Fibroblast of skin of scalp (primary cell): ENCODE data around the gene OSM.
A peak's percentile ranks its signal among the peaks of the same experiment; 100 is the strongest.

ENCODE experiments used
- DNase-seq: peaks from one replicate; pipeline ENCODE4 v3.0.0-alpha.2; 2013

The OSM gene

DNA sequence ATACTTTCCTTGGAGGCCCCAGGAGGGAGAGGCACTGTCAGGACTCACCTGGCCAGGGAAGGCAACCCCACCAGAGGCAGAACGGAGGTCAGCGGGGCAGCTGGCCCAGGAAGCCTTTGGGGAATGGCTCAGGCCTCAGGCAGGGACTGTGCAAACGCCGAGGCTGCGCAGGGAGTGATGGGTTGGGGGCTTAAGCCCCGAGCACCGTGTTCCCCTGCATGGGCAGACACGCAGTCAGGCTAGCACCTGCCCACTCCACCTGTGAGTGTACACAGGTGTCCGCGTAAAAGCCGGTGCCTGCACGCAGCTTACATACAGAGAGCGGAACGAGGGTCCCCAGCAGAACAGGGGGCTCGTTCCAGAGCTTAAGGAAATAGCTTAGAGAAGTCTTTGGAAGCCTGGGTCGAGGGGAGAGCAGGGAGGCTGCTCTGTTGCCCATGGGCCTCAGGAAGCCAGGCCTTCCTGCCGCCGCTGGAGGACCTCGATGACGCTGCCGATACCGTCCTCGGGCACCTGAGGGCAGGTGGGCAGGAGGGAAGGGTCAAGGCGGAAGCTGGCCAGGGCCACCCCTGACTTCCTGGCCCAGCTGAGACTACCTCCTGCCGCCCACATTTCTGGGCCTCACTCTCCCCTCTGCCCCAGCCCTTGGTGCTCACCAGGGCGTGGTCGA is 18.7 kb upstream of the OSM start:
- DNase-seq, result no peak

DNA sequence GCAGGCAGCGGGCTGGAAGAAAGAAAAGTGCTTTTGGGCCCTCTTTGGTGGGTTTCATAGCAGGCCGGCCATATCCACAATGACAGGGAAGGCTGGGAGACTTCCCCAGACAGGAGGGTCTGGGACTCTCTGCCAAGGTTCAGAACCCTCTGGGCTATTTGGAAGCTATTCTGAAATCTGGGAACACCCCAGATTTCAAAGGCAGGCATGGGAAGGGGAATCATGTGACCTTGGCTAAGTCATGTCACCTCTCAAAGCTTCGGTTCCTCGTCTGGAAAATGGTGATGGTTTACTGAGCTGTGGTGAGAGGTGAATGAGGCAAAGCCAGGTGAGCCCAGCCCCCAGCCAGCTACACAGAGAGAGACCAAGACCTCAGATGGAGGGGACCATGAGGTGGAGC is 18.0 kb upstream of the OSM start:
- DNase-seq, result no peak

DNA sequence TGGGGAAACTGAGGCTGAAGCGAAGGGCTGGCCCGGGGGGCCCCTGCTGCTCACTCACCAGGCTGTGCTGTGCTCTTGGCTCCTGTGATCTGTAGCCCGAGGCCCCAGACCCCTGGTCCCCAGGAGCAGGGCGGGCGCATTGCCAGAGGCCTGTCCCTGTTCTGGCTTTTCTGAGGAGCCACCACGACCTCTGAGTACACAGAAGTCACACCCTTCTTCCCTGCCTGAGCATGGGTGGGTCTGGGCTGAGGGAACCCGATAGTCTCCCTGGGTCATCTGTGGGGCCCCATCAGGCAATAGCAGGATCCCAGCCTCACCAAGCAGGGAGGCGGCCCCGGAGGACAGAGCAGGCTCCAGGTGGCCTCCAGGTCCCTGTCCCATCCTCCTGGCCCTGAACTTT is 17.5 kb upstream of the OSM start:
- no peak for DNase-seq

DNA sequence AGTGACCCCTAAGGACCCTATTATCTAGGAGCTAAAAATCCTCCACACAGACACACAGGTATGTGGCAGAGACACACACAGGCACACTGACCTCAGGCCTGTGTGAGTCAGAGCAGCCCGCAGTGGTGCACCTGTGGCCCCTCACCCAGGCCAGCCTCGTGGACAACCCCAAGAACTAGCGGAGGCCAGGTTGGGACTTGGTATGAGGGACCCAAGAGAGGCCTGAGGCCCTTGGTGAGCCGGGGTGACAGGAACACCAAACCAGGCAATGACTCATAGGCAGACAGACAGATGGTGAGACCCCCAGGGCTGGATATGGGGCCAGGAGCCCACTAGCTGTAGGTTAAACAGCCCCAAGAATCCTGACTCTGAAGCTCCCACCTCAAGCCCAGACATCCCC is 16.7 kb upstream of the OSM start:
- DNase-seq, result no peak

DNA sequence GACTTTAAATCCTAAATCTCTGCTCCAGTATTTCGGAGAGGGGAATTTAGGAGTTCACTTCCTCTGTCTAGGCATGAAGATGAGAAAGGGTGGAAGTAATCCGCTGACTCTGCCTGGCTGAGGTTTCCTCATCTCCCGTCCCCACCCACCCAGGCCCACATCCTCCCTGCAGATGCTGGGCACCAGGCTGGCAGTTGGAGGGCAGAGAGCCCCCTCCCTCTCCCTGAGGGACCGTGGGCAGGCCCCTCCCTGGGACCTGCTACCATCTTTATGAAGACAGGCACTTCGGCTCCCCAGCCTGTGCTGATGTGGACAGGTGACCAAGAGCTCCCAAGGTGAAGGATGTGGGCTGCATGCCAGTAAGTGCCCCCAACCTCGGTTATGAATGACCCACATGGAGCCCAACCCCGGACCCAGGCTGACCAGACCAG is 16.0 kb upstream of the OSM start:
- DNase-seq, result no peak

DNA sequence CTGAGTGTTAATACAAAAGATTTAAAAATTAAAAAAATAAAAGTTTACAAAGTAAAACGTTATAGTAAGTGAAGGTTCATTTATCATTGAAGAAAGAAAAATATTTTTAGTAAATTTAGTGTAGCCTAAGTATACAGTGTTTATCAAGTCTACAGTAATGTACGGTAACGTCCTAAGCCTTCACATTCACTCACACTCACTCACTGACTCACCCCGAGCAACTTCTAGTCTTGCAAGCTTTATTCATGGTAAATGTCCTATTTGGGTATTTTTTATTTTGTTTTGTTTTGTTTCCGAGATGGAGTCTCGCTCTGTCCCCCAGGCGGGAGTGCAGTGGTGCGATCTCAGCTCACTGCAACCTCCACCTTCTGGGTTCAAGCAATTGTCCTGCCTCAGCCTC is 13.9 kb upstream of the OSM start:
- no peak for DNase-seq

DNA sequence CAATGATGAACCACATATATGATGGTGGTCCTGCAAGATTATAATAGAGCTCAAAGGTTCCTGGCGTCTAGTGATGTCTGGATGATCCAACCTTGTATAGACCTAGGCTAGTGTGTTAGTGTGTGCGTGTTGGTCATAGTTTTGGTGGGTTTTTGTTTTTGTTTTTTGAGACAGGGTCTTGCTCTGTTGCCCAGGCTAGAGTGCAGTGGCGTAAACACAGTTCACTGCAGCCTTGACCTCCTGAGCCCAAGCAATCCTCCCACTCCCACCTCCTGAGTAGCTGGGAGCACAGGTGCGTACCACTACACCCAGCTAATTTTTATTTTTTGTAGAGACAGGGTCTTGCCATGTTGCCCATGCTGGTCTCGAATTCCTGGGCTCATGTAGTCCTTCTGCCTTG is 13.3 kb upstream of the OSM start:
- no peak for DNase-seq

DNA sequence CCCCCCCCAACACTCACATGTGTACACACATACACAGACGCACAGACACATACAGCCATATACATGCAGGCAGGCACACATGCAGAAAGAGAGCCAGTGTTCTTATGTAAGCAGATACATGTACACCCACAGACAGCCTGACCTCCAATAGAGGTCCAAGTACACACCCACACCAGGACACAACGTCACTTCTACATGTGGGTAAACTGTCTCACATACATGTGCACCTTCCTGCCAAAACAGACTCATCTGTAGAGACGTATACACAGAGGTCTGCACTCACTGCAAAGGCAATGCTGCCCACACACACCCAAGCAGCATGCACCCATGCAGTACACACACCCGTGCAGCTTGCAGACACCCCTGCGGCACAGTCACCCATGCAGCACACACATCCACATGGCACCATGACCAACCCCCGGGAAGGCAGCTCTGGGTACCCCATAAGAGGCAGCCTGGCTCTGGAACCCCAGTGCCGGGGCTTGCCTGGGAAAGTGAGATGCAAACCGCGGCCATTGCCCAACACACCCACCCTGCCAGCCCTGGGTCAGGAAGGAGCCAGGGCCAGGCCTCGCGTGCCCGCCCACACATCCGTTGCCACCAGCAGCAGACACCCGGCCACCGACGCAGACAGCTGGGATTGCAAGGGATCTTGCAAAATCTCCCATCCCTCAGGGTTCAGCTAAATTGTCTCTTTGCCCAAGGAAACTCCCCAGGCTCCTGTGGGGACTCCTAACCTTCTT is 12.6 kb upstream of the OSM start:
- no peak for DNase-seq

DNA sequence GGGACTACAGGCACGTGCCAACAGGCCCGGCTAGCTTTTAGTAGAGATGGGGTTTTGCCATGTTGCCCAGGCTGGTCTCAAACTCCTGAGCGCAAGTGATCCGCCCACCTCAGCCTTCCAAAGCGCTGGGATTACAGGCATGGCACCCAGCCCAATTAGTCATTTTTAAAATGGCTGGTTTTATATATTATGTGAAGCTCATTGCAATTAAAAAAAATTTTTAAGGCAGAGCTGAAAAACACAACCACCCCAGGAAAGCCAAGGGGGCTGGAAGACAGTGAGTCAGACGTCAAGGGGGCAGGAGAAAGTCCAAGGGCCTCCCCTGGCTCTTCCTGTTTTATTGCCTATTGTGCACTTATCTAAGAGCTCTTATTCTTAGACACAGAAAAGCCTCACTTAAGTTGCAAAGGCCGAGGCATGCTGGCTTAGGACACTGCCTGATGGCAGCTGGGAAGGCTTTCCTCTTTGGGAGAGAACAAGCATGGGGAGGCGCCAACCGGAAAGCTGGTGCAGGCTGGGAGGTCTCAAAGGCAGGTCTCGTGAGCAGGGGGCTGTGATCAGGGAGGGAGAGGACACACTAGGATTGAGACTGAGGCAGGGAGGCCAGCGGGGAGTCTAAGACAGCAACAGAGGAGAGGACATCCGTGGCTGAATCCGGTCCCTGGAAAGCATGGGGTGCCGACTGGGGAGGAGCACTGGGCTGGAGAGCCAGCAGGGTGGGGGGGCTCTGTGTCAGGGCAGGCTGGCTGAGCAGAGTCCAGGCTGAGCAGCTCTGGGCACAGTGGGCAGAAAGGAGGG is 11.1 kb upstream of the OSM start:
- DNase-seq, result peak; percentile 60

DNA sequence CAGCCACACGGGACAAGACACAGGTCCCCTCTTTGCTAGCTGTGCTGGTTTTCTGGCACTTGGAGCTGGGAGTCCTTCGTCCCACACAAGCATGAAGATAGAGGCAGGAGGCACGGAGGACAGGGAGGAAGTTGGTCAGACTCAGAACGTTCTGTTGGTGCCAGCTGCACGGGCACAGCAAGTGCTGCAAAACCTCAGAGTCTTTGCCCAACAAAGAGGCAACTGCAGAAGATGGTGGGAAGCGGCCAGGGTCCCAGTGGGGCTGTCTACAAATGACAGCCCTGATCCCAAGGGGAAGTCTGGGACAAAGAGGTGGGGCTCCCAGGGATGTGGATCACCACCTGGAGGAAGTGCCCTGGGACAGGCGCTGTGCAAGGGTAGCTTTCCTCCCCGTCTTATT is 9.4 kb upstream of the OSM start:
- no peak for DNase-seq

DNA sequence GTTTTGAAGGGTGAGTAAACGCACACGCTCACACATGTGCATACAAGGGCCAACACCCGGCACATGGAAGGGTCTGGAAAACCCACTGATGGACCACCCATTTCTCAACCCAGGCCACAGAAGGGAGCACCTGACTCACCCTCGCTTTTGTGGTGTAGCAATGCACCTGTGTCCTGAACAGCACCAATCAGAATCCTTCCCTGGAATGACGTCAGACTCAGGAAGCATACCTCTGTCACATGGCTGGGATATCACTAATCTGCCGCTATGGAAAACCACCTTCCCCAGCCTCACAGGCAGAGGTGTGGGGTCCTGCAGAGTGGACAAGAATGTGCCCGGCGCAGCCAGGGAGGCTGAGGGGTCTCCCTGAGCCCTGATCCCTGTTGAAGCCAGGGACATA is 9.0 kb upstream of the OSM start:
- no peak for DNase-seq

DNA sequence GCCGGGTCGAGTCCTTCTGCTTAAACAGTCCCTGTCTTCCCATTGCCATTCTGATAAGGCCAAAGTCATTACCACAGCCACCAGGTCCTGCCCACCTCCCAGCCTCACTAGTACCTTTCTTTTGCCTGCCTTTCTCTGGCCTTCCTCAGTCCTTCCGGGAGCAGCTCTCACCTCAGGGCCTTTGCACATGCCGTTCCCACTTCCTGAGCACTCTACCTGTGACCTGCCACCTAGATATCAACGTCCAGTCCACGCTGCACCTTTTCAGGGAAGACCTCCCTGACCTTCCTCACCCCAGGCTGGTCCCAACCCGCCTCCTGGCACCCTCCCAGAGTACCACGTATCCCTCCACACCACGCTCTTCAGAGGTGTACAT is 7.8 kb upstream of the OSM start:
- DNase-seq, result no peak

DNA sequence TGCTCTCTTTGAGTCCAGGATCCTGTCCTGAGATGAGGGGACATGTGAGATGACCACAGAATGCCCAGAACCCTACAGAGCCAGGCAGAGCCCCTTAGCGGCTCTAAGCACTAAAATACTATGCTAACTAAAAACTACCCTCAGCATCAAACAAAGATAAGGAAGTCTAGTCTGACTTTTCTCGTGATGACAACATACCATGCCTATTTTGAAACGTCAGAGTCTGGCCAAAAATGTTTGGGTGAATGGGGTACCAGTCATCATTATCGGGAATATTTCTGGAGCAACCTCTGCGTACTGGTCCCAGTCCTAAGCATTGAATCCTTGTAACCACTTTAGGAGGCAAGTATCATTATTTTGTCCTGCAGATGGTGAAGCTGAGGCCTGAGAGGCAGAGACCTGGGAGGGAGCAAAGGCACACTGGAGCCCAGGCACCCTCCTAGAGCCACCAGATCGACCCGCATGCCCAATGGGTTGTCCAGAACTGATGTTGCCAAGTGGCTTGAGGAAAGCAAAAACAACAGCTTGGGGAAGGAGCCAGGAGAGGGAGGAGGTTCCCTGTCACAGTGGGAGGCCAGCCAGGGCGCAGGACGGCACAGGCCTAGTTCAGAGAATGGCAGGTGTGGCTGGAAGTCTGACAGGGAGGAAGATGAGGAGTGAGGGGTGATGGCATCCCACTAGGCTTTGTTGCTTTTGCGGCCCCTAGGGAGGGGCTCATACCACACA is 7.2 kb upstream of the OSM start:
- no peak for DNase-seq

DNA sequence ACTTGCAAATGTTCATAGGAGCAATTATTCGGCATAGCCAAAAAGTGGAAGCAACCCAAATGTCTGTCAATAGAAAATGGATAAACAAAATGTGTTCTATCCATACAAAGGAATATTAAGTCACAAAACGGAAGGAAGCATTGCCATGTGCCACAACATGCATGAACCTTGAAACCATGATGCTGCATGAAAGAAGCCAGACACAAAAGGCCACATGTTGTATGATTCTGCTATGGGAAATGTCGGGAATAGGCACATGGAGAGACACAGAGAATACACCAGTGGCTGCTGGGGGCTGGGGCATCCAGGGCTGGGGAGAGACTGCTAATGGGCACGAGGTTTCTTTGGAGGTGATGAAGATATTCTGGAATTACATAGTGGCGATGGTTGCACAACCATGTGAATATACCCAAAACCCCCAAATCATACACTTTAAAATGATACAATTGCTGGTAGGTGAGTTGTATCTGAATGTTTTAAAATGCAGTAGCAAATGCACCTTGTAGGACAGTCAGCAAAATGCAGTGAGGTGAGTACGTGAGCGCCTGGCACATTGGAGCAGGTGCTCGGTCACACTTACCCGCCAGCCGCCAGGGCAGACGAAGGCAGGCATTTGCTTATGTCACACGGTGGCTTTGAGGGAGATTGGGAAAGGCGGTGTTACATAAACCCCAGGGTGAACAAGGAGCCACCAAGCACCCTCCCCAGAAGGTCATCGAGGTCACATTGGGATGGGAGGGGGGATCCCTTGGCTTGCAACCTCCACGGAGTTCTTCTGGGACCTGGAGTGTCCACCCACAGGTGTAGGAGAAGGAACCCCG is 6.3 kb upstream of the OSM start:
- no peak for DNase-seq

DNA sequence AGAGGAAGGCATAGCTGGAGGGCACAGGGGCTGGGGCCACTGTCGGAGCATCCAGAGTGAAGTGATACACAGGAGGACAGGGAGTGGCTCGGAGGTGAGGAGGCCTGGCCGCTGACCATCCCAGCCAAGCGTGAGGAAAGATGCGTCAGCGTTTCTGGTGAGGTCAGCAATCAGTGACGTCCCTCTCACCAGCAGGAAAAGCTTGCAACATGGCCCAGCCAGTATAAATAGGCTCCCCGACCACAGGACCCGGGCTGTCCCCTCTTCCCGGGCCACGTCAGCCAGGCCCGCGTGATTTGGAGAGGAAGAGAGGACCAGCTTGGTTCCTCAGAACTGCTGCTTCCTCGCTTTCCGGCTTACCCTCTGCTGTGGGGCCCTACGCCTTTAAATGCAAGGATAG is 4.2 kb upstream of the OSM start:
- DNase-seq, result no peak

DNA sequence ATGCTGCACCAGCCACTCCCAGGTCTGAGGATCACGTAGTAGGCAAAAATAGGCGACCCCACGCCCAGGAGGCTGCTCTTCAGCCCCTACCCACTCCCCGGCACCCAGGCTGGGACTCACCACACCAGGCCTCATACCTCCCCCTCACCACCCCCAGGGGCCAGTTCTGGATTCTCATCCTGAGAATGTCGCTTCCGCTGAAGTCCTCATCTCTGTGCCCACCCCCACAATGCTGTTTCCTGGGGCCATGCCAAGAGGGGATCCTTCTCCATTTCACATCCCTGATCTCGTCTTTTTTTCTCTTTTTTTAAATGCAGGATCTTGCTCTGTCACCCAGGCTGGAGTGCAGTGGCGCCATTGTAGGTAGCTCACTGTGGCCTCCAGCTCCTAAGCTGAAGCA is 1.7 kb upstream of the OSM start:
- DNase-seq, result no peak

DNA sequence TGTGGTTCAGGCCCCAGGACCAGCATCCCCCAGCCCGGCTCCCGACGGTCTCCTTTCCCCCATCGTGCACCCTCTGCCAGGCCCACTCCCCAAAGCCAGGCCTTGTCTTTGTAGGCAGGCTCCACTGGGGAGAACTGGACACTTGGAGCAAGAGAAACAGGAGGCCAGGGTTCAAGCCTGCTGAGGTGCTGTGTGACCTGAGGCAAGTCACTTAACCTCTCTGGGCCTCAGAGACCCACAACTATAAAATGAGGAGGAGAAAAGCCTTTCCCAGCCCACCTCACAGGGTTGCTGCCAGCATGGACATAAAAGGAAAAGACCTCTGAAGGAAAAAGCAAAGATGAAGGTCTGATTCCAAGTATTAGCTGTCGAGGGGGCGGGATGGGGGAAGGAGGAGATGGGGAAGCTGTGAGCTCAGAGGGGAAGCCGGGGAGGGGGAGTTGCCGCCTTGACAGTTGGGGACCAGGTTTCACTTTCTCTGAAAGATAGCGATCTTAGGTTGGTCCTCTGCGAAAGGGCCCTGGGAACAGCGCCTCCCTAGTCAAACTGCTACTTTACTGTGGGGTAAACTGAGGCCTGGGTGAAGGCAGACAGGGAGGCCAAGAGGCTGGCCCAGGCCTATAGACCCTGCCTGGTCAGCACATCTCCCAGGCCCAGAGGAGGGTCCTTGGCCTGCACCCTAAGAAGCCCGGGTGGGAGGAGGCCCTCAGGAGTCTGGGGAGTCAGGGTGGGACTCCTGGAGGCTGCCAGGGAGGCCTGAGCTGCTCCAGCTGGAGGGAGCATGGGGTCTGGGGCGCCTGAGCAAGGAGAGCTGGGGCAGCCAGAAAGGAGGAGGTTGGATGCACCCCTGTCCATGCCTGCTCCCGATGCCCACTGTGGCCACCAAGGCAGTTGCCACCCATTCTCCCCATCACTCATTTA is 991 bp upstream of the OSM start:
- no peak for DNase-seq

DNA sequence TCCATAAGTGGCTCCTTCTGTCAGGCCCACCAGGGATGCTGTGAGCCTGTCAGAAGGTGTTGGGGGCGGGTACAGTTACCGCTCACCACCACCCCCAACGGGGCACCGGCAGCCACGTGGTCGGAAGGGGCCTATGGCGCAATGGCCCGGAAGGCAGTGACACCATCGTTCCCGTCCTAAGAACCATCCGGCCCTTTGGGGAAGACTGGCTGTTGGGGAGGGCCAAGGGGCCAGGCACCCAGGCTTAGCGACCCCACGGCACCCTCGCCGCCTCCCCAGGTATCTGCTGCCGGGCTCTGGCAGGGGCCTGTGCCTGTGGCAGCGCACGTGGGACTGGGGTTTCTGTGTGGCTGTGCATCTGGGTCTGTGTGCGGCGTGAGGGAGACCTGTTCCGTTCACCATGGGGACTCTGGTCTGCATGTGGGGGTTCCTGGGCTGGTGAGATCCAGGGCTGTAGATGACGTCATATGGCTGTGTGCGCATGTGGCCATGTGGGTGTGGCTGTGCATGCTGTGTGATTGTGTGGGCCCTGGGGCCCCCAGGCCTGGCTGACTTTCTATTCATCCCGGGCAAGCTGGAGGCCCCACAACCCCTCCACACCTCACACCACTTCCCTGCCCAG is 717 bp downstream of the OSM start:
- no peak for DNase-seq

DNA sequence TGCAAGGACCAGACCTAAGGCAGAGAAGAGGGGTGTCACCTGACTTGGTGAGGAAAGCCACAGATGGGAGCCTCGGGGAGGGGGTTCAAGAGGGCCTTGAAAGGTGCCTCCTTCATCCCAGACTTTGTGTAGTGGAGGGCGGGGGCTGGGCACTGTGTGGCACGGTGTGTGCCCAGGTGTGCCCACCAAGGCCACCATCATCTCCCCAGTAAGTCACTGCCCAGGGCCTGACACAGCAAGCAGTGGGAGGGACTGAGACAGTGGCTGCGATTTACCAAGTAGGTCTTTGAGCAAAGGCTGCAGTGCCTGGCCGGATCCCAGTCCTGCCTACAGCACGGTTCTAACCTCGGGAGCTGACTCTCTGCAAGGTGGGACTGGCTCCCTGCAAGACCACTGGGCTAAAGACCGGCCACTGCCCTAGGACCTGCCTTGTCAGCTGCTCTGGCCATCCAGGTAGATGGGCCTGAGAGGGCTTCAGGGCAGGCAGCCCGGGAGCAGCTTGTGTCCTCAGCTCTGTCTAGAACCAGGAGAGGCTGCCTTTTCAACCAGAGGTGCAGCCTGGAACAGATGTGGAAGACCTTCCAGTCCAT is 1.4 kb downstream of the OSM start:
- no peak for DNase-seq

DNA sequence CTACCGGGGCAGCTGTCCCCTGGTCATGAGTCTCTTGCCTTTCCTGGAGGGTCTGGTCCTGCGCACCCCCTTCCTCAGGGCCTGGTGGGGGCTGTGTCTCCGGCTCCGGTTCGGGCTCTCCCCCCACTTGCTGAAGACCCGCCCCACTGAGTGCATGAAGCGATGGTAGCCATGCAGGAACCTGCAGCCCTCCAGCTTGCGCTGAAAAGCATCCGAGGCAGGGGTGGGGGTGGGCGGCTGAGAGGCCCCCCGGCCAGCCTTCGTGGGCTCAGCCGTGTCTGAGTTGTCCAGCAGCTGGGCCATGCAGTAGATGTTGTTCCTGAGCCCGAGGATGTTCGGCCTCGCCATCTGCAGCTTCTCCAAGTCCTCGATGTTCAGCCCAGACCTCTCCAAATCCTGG is 2.8 kb downstream of the OSM start:
- DNase-seq, result no peak
